ENCODE results near the gene IFI44. TPM values are rescaled to one million over a fixed set of nuclear protein-coding genes. Genes with fewer than 3 reads are reported as not detected.

IFI44 gene, protein sequence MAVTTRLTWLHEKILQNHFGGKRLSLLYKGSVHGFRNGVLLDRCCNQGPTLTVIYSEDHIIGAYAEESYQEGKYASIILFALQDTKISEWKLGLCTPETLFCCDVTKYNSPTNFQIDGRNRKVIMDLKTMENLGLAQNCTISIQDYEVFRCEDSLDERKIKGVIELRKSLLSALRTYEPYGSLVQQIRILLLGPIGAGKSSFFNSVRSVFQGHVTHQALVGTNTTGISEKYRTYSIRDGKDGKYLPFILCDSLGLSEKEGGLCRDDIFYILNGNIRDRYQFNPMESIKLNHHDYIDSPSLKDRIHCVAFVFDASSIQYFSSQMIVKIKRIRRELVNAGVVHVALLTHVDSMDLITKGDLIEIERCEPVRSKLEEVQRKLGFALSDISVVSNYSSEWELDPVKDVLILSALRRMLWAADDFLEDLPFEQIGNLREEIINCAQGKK
- total RNA-seq (ENCODE audit: low replicate concordance) = 10.4 and 11.2 TPM in 2 replicates

GRCh38 chr1:78649628-78650027 lies at the start of gene IFI44:
Gene IFI44, plus strand, starts transcription at chr1:78649831. Its CDS starts 365 bp downstream, at chr1:78650196.

GRCh38 chr1:78619803-78620579 lies 29.6 kb upstream of the IFI44 start, which contains the start of gene IFI44L:
Gene IFI44L, plus strand, starts transcription at chr1:78620448. Its CDS starts 7,468 bp downstream, at chr1:78627916.

Other genes with a start within 250 kb of the IFI44 start
- gene PTGFR, start 158.9 kb upstream of the IFI44 start, total RNA-seq (ENCODE audit: low replicate concordance) = 7.8 and 58.9 TPM in 2 replicates
- gene IFI44L, start 29.4 kb upstream of the IFI44 start, total RNA-seq (ENCODE audit: low replicate concordance) = 1.9 and 6.5 TPM in 2 replicates